NCI-H2029 (cell line): ENCODE measurements around the gene ANKRD13A.
"Not testable (repeated sequence)": the region's sequence is repeated elsewhere in the genome, so short reads cannot be mapped to it uniquely, and the experiment has no call there.

Source experiments
- DNase-seq: peaks from one replicate; lab custom pipeline; 2025; lab: John Stamatoyannopoulos, UW

The ANKRD13A gene

DNA sequence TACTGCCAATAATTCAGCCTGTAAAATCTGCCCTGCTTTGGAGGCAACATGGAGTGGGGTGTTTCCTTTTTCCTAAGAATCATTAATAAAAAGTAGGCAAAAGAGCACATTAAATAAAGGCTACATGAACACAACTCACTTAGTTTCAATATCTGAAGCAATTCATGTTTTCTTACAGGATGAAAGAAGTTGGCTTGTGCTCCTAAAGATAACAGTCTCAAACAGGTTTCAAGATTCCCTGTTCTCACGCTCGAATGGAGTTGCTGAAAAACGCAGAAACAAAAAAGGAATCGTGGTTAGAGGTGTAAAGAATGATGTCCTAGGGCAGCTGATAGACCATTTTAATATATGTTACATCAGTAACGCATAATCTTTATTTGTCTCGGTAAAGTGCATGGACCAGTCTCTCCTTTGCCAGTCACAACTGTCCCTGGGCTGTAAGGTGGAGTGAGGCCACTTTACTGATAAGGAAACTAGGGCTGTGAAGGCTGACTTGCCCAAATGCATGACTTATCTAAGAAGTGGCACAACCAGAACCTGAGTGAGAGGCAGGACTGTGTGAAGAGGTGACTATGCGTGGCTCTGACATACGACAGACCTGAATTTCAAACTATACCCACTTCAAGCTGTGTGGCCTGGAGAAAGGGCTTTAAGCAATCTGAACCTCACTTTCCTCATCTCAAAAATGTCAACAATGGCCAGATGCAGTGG, 15.6 kb upstream of the ANKRD13A start:
- no peak for DNase-seq

DNA sequence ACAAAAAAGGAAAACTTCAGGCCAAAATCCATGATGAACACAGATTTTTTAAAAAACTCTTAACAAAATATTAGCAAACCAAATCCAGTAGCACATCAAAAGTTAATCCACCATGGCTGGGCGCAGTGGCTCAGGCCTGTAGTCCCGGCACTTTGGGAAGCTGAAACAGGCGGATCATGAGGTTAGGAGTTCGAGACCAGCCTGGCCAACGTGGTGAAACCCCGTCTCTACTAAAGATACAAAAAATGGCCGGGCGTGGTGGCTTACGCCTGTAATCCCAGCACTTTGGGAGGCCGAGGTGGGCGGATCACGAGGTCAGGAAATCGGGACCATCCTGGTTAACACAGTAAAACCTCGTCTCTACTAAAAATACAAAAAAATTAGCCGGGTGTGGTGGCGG, 13.0 kb upstream of the ANKRD13A start:
- not testable (repeated sequence) for DNase-seq

DNA sequence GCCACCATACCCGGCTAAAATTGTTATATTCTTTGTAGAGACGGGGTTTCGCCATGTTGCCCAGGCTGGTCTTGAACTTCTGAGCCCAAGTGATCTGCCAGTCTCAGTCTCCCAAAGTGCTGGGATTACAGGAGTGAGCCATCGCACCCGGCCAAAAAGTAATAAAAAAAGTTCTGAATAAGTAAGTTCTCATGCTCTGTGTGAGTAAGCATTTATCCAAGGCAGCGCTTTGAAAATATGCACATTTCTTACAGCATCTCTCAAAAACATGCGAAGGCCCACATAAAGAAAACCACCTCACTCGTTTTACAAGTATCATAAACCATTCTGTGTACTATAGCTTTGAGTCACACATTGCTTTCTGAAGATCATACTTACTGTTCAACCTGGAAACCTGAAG, 11.6 kb upstream of the ANKRD13A start:
- no peak for DNase-seq

DNA sequence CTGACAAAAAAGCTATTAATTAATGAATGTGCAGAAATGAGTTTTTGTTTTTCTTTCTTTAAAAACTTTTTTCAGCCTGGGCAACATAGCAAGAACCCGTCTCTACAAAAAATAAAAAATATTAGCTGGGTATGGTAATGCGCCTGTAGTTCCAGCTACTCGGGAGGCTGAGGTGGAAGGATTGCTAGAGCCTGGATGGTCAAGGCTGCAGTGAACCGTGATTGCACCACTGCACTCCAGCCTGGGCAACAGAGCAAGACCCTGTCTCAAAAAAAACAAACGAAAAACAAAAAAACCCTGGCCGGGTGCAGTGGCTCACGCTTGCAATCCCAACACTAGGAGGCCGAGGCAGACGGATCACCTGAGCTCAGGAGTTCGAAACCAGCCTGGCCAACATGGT, 11.0 kb upstream of the ANKRD13A start:
- DNase-seq = no peak

DNA sequence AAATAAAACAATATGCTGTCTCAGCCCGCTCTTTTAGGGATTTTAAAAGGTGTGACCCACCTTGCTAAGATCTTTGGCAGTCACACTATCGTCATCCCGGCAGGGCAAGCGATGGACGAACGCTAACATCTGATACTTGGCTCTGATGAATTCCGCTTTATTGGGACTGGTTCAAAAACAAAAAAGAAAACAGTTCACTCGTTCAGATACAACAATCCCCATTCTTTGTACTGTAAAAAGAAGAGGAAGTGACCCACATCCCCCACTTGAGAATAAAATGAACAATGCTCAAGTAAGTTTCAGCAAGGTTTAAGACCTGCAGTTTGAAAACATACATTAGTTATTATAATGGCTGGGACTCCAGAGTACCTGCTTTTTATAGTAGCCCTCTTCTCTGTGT, 10.3 kb upstream of the ANKRD13A start:
- no peak for DNase-seq

DNA sequence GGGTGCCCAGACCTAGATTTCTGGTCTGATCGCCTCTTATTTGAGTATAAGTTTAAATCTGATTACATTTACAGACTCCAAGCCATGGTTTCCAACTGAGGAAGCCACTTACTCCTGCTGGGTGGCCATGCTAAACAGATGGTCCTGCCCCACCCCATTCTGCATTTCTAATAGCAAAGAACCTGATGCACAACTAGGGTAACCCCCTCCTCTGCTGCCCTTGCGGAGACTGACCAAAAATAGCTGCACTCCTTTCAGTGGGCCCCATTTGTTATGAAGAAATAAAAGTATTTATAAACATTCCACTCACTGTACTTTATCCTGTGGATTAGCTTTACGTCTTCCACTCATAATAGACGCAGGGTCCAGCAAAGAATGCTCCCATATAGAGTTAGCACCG, 9.8 kb upstream of the ANKRD13A start:
- no peak for DNase-seq

DNA sequence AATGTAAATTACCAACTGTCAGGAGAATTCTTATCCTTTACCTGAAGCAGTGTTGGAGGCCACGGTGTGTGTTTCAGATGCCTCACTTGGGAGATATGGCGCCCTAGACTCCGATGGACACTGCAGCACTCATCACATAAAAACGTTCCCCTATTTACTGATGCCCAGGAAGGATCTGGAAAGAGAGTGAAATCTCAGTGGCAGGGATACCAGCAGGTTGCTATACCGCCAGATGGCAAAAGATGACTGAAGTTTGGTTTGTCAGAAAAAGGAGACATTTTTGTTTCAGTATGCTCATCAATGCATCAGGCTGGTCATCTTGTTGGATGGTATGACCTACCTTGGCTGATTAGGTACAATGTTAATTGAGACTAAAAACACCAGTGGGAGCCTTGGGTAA, 7.6 kb upstream of the ANKRD13A start:
- DNase-seq = no peak

DNA sequence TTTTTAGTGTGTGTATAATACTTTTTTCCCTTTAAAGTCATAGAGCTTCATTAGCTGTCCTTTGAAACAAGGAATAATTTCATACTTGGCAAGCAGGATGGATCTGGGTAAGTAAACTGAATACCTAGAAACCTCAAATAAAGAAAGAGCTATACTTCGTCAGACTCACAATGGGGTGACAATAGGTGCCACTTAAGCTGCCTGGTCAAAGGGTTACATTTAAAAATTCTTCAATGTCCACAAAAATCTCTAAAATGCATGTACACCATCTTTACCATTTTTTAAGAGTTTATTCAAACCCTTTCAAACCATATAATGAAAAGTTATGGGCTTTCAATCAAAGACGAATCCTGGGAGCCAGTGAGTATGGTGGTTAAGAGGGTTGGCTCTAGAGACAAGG, 6.1 kb upstream of the ANKRD13A start:
- DNase-seq = no peak

DNA sequence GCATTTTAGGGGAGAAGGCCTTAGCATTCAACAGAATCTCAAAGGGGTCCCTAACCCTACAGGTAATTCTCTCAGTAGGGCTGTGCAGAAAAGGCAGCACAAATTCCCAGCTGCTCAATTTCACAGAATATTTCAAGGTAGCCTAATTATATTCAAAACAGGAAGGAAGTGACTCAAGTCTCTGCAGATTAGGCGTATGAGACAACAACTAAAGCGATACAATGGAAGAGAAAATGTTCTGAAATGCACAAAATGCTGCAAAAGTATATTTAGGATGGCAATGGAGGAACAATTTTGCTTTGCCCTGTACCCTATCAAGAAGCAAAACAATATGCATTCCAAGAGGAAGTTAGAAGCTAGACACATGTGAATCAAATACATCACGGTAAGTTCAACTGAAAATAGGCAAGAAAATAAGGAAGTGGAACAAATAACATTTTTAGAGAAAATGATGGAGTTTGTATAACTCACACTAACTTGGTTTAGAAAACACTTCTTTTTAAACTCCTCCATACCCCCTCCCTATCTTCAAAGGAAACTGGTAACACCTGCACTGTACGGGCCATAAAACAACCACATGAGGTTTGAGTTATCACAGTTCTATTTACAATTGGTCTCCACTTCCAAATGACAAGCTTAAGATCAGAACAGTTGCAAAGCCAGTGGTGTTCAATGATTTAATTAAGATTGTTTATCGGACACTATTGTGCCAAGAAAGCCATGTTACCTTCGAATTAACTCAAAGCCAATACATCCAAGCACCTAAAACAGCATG, 4.6 kb upstream of the ANKRD13A start:
- no peak for DNase-seq

DNA sequence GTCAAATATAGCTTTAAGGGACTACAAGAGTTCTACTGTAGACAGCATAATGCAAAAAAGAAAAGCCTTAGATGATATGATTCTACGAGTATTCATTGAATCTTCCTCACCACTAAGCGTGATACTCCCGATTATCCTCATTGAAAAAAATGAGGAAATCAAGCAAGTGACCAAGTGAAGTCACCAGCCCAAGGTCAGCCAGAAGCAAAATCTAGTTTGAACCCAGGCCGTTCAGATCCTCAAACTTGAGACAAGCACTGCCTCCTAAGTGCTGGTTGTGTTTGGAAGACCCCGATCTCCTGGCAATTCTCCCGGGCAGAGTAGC, 3.9 kb upstream of the ANKRD13A start:
- DNase-seq = no peak

DNA sequence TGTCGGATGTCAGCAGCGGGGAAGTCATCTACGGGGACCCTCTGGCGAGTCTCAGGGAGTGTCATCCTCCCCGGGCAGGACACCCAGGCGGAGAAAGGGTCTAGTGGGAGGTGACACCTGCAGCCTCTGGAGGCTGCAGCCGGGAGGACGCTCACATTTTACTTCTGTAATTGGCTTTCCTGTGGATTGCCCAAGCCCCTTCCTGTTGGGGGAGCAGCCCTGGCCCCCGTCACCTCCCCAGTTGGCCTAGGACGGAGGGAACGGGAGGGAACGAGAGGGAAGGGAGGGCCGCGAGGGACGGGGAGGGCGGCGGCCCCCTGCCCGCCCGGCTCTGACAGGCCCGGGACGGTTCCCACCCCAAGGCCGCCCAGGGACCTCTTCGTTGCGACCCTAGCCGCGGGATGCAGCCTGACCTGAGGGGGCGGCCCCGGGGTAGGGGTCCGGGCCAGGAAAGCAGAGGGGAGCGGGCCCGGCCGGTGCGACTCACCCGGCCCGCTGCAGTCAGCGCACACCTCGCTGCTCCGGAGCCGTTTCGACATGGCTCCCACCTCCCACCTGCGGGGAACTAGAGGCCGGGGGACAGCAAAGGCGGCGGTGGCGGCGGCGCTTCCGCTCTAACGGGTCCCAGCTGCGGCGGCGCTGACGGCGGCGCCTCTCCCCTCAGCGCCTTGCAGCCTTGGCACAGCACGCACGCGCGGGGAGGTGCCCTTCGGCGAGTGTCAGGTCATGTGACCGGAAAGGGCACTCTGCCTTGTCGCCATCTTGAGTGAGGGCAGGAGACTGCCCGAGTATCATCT, 3.3 kb upstream of the ANKRD13A start, which contains the start of gene GIT2:
GIT2 (minus strand) TSS at position 683 of the 797 bp plus-strand sequence; CDS start at position 539, 144 bp downstream.
- peak; percentile 94 for DNase-seq

DNA sequence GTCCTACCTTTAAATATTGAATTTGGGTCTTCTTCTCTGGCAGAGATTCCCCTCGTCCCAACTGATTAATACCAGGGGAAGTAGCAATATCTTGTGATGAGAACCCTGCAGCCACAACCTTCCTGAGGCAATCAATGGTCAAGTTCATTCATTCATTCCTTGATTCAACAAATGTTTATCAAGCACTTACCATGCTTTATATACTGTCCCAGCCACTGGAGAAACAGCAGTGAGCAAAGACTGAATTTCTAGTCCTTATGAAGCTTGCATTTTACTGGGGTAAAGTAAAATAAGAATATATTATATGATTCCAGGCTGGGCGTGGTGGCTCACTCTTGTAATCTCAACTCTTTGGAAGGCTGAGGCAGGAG, 2.8 kb upstream of the ANKRD13A start:
- DNase-seq = no peak

DNA sequence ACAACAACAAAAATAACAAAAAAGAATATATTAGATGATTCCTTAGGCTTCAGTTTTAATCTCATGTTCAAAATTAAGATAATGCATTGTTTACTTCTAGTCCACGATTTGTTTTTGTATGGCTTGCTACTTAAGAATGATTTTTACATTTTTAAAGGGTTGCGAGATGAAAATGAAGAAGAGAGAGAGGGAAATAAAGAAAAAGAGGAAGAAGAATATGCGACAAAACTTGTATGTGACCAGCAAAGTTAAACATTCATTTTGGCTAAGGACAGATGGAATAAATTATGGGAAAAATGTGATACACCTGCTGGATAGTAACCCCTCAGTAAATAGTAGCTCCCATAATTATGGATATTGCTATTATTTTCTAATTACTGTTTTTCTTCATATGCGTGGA, 1.8 kb upstream of the ANKRD13A start:
- no peak for DNase-seq

DNA sequence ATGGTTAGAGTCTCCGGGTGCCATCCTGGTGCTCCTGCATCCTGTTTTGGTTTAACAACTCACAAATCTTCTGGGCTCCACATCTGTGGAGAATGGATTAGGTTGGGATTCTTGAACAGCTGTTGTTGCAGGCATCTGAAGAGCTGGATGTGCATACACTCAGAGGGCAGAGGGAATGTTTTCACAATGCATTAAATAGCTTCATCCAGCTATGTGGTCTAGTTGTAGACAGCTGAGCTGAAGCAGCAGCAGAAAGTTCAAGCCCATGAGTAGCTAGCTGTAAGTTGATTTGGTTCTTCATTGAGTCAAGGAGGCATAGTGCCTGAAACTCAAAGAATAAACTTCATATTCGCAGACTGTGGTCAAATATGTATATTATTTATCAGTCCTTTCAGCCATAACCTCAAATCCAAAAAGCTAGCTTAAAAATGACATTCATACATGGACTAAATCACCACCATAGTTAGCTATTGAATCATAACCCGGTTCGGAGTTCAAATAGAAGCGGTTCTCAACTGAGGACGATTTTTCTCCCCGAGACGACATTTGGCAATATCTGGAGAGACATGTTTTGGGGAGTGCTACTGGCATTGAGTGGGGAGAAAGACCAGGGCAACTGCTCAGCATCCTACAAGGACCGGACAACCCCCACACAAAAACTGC, 858 bp upstream of the ANKRD13A start:
- DNase-seq = no peak

DNA sequence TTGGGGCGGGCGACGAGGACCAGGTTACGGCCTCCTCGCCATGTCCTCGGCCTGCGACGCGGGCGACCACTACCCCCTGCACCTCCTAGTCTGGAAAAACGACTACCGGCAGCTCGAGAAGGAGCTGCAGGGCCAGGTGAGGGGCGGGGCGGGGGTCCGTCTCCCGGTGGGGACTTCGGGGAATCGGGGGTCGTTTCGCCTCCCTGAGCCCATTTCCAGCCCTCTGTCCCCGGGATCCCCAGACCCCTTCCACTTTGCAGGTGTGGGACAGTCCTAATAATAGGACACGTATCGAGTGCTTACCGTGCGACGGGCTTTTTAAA, 380 bp downstream of the ANKRD13A start:
- no peak for DNase-seq

DNA sequence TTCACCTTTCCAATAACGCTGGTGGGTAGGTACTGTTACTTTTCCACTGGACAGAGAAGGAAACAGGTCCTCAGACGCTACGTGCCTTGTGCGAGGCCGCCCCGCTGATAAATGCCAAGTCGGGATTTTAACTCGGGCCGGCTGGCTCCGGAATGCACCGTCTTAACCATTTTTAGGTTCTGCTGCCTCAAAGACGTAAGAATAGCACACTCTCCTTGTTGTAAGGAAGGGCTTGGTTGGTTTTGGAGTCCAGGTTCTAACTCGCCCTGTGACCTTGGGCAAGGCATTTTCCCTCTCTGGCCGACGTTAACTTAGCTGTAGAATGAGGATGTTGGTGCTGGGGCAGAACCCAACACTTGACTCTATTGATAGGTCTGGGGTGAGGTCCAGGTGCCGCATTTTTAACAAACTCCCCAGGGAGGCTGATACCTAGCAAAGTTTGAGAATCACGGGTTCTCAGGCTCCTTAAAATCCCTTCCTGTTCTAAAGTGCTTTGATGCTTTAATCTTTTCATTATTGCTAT, 814 bp downstream of the ANKRD13A start:
- no peak for DNase-seq

DNA sequence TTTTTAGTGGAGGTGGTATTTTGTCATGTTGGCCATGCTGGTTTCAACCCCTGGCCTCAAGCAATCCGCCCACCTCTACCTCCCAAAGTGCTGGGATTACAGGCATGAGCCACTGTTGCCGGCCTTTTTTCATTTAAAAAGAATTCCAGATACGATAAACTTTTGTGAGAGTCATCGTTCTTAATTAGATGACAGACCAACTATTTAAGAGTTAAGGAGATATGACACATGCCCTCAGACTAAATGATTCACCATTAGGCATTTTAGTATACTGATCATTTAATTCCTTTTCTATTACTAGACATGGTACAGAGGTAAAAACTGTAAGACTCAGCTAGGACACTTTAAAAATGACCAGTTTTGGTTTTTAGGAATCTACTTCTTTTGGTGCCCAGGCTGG, 2.4 kb downstream of the ANKRD13A start:
- DNase-seq = no peak

DNA sequence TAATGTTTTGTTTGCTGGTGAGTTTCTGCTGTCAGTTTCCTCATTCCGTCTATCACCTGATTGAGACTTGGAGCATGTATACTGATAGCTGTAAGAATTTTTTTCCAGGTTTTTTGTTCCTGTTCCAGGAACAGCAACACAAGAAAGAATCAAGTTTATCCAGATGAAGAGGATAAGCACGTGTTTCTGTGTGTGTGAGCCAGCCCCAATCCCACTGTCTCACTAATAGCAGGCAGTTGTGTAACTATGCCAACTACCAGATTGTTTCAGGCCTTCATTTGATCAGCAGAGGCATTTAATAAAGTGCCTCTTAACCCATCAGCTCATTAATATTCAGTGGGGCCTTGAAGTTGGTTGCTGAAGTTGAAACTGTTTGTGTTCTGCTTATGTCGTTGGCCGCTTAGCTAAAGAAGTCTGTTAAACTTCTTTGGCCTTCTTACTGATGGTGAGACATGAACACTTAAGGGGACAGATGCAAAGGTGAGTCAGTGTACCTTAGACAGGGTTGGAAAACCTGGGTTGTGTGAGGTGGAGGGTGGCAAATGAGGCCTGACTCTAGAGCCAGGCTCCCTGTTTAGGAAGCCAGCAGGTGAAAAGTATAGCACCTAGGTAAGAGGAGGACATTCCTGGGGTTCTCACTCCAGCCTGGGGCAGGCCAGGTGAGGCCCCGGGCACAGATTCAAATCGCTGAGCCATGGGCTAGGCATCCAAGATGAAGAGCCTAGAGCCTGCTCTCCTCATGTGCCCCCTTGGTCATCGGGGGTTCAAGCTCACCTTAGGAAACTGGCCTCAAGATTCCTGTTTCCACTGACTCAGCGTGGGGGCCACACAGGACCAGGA, 3.7 kb downstream of the ANKRD13A start:
- DNase-seq = no peak

DNA sequence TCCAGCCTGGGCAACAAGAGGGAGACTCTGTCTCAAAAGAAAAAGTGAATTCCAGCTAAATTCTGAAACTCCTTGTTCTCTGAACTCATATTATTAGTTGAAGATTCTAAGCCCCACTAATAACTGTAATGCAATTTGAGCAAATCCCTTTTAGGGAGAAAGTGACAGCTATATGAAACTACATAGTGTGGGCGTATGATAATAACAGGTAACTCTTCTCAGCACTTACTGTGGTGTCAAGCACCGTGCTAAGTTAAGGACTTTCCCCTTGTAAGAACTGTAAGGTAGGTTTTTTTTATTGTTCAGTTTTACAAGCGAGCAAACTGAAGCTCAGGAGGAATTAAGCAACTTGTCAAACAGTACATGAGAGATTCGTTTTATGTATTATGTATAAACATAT, 5.4 kb downstream of the ANKRD13A start:
- DNase-seq = no peak

DNA sequence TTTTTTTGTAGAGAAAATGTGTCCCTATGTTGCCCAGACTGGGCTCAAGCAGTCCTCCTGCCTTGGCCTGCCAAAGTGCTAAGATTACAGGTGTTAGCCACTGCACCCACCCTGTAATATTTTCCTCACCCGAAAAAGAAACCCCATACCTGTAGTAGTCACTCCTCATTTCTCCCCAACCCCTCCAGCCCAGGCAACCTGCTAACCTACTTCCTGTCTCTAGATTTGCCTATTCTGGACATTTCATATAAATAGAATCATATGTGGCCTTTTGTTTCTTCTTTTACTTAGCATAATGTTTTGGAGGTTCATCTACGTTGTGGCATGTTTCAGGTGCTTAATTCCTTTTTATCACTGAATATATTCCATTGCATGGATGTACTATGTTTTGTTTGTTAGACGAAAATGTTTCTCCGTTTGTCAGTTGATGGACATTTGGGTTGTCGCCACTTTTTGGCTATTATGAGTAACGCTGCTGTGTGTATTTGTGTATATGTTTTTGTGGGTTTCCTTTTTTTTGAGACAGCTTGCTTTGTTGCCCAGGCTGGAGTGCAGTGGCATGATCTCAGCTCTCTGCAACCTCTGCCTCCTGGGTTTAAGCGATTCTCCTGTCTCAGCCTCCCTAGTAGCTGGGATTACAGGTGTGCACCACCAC, 6.2 kb downstream of the ANKRD13A start:
- no peak for DNase-seq

DNA sequence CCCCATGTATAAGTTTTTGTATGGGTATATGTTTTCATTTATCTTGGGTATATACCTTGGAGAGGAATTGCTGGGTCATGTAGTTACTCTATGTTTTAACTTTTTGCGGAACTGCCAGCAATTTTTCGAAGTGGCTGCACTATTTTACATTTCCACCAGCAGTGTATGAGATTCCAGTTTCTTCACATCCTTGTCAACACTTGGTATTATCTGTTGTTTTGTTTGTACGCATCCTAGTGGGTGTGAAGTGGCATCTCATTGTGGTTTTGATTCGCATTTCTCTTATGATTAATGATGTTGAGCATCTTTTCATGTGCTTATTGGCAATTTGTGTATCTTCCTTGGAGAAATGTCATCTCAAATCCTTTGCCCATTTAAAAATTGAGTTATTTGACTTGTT, 6.9 kb downstream of the ANKRD13A start:
- no peak for DNase-seq
